Heart left ventricle (tissue), 16 donors: ENCODE data around the gene SLC39A11. TPM values are rescaled to one million over a fixed set of nuclear protein-coding genes. Genes with fewer than 3 reads are reported as not detected.

Experiments
- ATAC-seq, 4 donors: fragments of 200-7000 bp; cut with Tn5 transposase; one replicate each; pipeline ENCODE4 v1.9.1; 2020 to 2022; ENCODE audit warnings: moderate library complexity in 4 of 4, mild to moderate bottlenecking in 3 of 4, moderate number of reproducible peaks in 1 of 4
- DNase-seq, 5 donors: peaks; one replicate each; pipeline ENCODE4 v3.0.0-alpha.2; 2020
- H3K27ac ChIP-seq, 12 donors: fragments of 200-600 bp; sonication (generic) in 4 of 12; one replicate each; pipeline versions ENCODE4 v1.5.0 to v1.8.0; 2016 to 2022; ENCODE audit warnings: mild to moderate bottlenecking in 2 of 12
- H3K27me3 ChIP-seq, 9 donors: fragments of 200-600 bp; sonication (generic) in 2 of 9; one replicate each; pipeline versions ENCODE4 v1.5.1 to v1.8.0; 2016 to 2022; ENCODE audit warnings: mild to moderate bottlenecking in 3 of 9
- H3K36me3 ChIP-seq, 9 donors: fragments of 200-600 bp; sonication (generic) in 2 of 9; one replicate each; pipeline versions ENCODE4 v1.5.0 to v1.8.0; 2018 to 2022; ENCODE audit warnings: mild to moderate bottlenecking in 2 of 9
- H3K4me1 ChIP-seq, 12 donors: fragments of 200-600 bp; sonication (generic) in 4 of 12; one replicate each; pipeline versions ENCODE4 v1.5.0 to v1.8.0; 2016 to 2022; ENCODE audit warnings: mild to moderate bottlenecking in 3 of 12
- H3K4me3 ChIP-seq, 12 donors: fragments of 200-600 bp; sonication (generic) in 4 of 12; one replicate each; pipeline versions ENCODE4 v1.5.0 to v1.8.0; 2017 to 2022; ENCODE audit warnings: mild to moderate bottlenecking in 9 of 12, moderate library complexity in 4 of 12
- H3K9me3 ChIP-seq, 12 donors: fragments of 200-600 bp; sonication (generic) in 4 of 12; one replicate each; pipeline versions ENCODE4 v1.5.0 to v1.8.0; 2016 to 2022; ENCODE audit warnings: mild to moderate bottlenecking in 1 of 12
- POLR2A ChIP-seq, 2 donors: fragments of 450-650 bp; IDR thresholded peaks; one replicate each; pipeline ENCODE4 v1.6.1; 2017; ENCODE audit warnings: antibody characterized with exemption in 2 of 2, mild to moderate bottlenecking in 2 of 2, moderate library complexity in 2 of 2
- WGBS, 4 donors: extraction: QIAGEN DNeasy Blood & Tissue Kit in 2 of 4; methylation state at CpG; one replicate each; pipeline versions ENCODE4 v1.1.5 to v1.1.7; 2013 to 2018; 5-methylcytosine and 5-hydroxymethylcytosine counted together
- intact Hi-C, 10 donors: fragments of 100-400 bp; cut with DNase I; formaldehyde crosslinking; loops; one replicate each; pipeline versions ENCODE4 v1.11.1 to v1.14.2; 2022
- polyA plus RNA-seq, 2 donors: library from polyadenylated mRNA; stranded (reverse); fragments of 200-250 nt; gene quantifications; one replicate each; pipeline ENCODE4 v1.2.3, GENCODE V29; 2013
- total RNA-seq, 9 donors: library from RNA; depleted of rRNA in 2 of 9; stranded (reverse); fragments of >200 nt in 2 of 9; fragmentation: NEBNext Ultra II Directional in 3 of 9; extraction: Animal tissue kit (Norgen Biotek cat#: 25700) in 3 of 9; gene quantifications; one replicate each; pipeline versions ENCODE4 v1.1.0 to v1.2.4, GENCODE V29; 2016 to 2023
- TF ChIP-seq, protein P1 (sequence below), 12 donors: fragments of 200-600 bp; sonication (generic) in 4 of 12; IDR thresholded peaks; one replicate each; pipeline versions ENCODE4 v1.5.0 to v1.8.0; 2018 to 2022; ENCODE audit warnings: antibody characterized with exemption in 12 of 12, mild to moderate bottlenecking in 5 of 12
- donor health status: ischemic (EF 13 %, LVEDD 7.1; RV severe dilation, severe dysfunction).
- donor health status: healthy with polysubstance abuse.
- donor health status: DM: no; HTN: yes; CAD: no.
- donor health status: DM: no; HTN: no; CAD: no.
- donor health status: ischemic (EF 25% LVEDD 6.9; RV normal size, moderate dysfunction).
- donor health status: ischemic (EF 25% LVEDD 5.7; RV mildly dilated, moderate dysfunction).
- donor health status: healthy.
- donor health status: DM: yes; HTN: yes; CAD: no.
- donor health status: ischemic (EF 35%, LVEDD 5.7; RV mildly dilated, moderate dysfunction).
- donor health status: nonischemic (EF 11% LVEDD 7.7; RV severe dilation, severe dysfunction).
- donor health status: DM: yes; HTN: yes; CAD: no.
- donor health status: PGD.
- donor health status: ischemic (EF 29% LVEDD 5.4; RV normal size, mild dysfunction).
- donor health status: nonischemic (EF 23%, LVEDD 6.1; RV moderate dilation, normal function).

The SLC39A11 gene
- total and polyA plus RNA-seq, 11 donors, result 2.5 to 23.3 (median 8.4) TPM

DNA sequence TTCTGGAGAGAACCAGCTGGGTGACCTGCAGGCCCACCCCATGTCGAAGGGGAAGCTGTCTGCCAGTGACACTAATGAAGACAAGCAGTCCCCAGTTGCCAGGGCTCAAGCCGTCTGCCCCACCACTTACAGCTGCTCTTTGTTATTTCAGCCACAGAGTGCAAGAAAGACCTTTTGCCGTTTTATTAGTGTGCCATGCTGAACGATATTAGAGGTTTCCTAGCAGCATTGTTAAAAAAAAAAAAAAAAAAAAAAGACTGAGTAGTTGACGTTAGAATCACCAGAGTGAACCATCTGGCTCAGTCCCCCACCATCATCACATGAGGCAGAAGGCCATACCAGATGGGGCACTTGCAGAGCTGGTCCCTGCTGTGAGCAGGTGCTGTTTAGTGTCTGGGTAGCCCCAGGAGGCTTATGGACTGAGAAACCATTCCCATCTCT, 26.5 kb upstream of the SLC39A11 start:
- DNase-seq (no peak), ATAC-seq (no peak)
- no peaks in the 10 kb centered on the region for H3K36me3 ChIP-seq
- H3K27me3 ChIP-seq, result no peaks in the 10 kb centered on the region
- no peak overlapping the region for H3K4me3 ChIP-seq
- H3K27ac ChIP-seq, result no peak overlapping the region
- 52 to 66% (median 57%) methylated on average over 5 of the region's 5 CpGs for WGBS, 4 donors
- no peaks in the 10 kb centered on the region for H3K4me1 ChIP-seq
- TF ChIP-seq, protein P1, sequence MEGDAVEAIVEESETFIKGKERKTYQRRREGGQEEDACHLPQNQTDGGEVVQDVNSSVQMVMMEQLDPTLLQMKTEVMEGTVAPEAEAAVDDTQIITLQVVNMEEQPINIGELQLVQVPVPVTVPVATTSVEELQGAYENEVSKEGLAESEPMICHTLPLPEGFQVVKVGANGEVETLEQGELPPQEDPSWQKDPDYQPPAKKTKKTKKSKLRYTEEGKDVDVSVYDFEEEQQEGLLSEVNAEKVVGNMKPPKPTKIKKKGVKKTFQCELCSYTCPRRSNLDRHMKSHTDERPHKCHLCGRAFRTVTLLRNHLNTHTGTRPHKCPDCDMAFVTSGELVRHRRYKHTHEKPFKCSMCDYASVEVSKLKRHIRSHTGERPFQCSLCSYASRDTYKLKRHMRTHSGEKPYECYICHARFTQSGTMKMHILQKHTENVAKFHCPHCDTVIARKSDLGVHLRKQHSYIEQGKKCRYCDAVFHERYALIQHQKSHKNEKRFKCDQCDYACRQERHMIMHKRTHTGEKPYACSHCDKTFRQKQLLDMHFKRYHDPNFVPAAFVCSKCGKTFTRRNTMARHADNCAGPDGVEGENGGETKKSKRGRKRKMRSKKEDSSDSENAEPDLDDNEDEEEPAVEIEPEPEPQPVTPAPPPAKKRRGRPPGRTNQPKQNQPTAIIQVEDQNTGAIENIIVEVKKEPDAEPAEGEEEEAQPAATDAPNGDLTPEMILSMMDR (IDR thresholded peaks at IDR 0.05), result no peak
- TF ChIP-seq POLR2A (IDR thresholded peaks at IDR 0.05), result no peak
- H3K9me3 ChIP-seq, result no peaks in the 10 kb centered on the region
- intact Hi-C loops, result no loop called here

DNA sequence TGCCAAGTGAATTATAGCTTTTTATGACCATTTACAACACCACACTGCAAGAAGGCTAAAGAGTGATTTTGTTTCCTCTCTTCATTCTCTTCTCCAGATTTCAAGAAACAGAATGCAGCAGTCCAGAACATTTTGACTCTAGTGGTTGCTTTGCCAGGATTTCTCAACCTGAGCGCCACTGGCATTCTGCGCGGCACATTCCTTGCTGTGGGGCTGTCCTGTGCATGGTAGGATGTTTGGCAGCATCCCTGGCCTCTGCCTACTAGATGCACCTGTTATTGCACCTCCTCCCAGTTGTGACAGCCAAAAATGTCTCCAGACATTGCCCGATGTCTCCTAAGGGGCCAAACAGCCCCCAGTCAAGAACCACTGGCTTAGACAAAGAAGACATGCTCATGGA, 25.7 kb upstream of the SLC39A11 start:
- intact Hi-C loops, result no loop called here
- no peaks in the 10 kb centered on the region for H3K36me3 ChIP-seq
- H3K4me1 ChIP-seq, result no peaks in the 10 kb centered on the region
- H3K4me3 ChIP-seq, result no peak overlapping the region
- DNase-seq (no peak), ATAC-seq (no peak)
- TF ChIP-seq, protein P1 (IDR thresholded peaks at IDR 0.05), result no peak
- TF ChIP-seq POLR2A (IDR thresholded peaks at IDR 0.05), result no peak
- H3K27me3 ChIP-seq, result no peaks in the 10 kb centered on the region
- H3K9me3 ChIP-seq, result no peaks in the 10 kb centered on the region
- WGBS, 4 donors, result 93 to 95% (median 94%) methylated on average over 4 of the region's 4 CpGs
- H3K27ac ChIP-seq, result no peak overlapping the region

DNA sequence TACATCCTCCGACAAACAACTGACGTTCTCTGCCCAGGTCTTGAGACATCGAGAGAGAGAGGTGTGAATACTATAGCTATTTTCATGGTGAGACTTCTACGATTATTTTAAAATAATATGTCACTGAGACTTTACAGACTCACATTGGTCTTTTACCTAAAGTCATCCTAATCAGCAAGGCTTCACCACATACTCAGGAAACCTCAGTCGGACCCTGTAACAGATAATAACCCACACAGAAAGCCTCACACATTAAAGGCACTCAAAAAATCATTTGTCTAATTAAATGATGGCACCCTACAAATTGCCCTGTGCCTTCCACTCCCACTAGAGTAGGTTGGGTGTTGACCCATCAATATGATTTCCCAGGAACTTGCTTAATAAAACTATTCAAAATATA, 19.8 kb upstream of the SLC39A11 start:
- Histone ChIP-seq H3K27ac (no peak overlapping the region), H3K4me3 (no peak overlapping the region), H3K36me3 (no peaks in the 10 kb centered on the region), H3K4me1 (no peaks in the 10 kb centered on the region), H3K9me3 (no peaks in the 10 kb centered on the region), H3K27me3 (peaks cover 0 to 3% (median 0%) of the 10 kb centered on the region in 9 donors)
- ATAC-seq (no peak), DNase-seq (no peak)
- TF ChIP-seq, protein P1 (IDR thresholded peaks at IDR 0.05), result no peak
- no peak for TF ChIP-seq POLR2A (IDR thresholded peaks at IDR 0.05)
- 84 to 90% (median 86%) methylated on average over 5 of the region's 5 CpGs for WGBS, 4 donors
- intact Hi-C loops, result no loop called here

DNA sequence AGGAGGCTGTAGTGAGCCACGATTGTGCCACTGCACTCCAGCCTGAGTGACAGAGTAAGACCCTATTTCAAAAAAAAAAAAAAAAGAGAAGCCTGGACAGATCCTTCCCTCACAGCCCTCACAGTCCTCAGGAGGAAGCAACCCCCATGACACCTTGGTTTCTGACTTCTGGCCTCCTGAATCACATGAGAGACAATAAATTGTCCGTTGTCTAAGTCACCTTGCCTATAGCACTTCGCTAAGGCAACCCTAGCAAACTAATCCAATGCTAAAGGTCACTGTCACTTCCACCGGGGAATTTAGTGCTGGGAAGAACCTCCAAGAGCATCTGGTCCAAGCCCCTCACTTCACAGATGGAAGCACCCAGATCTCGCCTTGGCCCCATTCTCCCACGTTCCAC, 18.9 kb upstream of the SLC39A11 start:
- H3K4me1 ChIP-seq, result no peaks in the 10 kb centered on the region
- H3K4me3 ChIP-seq, result no peak overlapping the region
- peaks cover 0 to 3% (median 0%) of the 10 kb centered on the region in 9 donors for H3K27me3 ChIP-seq
- no peaks in the 10 kb centered on the region for H3K9me3 ChIP-seq
- ATAC-seq (no peak), DNase-seq (no peak)
- intact Hi-C loops, result no loop called here
- TF ChIP-seq, protein P1 (IDR thresholded peaks at IDR 0.05), result no peak
- no peak for TF ChIP-seq POLR2A (IDR thresholded peaks at IDR 0.05)
- H3K36me3 ChIP-seq, result no peaks in the 10 kb centered on the region
- H3K27ac ChIP-seq, result no peak overlapping the region
- WGBS, 4 donors, result 88 to 94% (median 91%) methylated on average over 6 of the region's 6 CpGs
